Pulmonary artery endothelial cell (primary cell): ENCODE results near the gene CADPS. TPM values are rescaled to one million over a fixed set of nuclear protein-coding genes. Genes with fewer than 3 reads are reported as not detected.
"Not testable (repeated sequence)": the region's sequence is repeated elsewhere in the genome, so short reads cannot be mapped to it uniquely, and the experiment has no call there.

Source experiments
- DNase-seq: peaks from one replicate; pipeline ENCODE4 v3.0.0-alpha.2; 2011; ENCODE audit warnings: low read depth, low spot score
- total RNA-seq: library from RNA; depleted of rRNA; stranded (reverse); fragments of >200 nt; gene quantifications from 2 replicates; pipeline ENCODE4 v1.2.3, GENCODE V29; 2014

CADPS gene
- total RNA-seq, 1 donor from 2014 or later = not detected

- DNase-seq = peak; percentile 72
Observed at GRCh38 chr3:62601238-62602070, 273.8 kb downstream of the CADPS start.

- DNase-seq = no peak
Observed at GRCh38 chr3:62600033-62600432, 275.2 kb downstream of the CADPS start.

- no peak for DNase-seq
Observed at GRCh38 chr3:62597491-62597890, 277.7 kb downstream of the CADPS start.

DNA sequence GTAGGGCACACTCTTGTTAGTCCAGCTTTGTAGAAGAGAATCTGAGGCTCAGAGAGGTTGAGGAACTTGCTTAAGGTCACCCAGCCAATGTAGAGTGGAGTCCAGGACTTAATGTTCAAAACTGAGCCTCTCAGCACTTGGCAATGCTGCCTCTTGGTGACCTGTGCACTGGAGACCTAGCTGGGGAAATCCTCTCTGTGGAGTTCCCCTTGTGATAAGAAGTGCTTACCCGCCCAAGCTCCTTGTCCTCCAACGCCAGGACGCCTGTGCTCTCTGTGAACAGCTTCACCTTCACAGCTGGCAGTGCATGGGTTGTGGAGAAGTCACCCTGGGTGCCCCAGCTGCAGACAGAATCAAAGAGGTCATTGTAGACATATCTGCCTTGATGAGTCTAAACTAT lies 282.8 kb downstream of the CADPS start:
- DNase-seq = no peak

GRCh38 chr3:62589078-62589477 lies 286.1 kb downstream of the CADPS start:
- DNase-seq = no peak

- no peak for DNase-seq
Observed at GRCh38 chr3:62587579-62588031, 287.6 kb downstream of the CADPS start.

- DNase-seq = no peak
Observed at GRCh38 chr3:62587169-62587568, 288.0 kb downstream of the CADPS start.

DNA sequence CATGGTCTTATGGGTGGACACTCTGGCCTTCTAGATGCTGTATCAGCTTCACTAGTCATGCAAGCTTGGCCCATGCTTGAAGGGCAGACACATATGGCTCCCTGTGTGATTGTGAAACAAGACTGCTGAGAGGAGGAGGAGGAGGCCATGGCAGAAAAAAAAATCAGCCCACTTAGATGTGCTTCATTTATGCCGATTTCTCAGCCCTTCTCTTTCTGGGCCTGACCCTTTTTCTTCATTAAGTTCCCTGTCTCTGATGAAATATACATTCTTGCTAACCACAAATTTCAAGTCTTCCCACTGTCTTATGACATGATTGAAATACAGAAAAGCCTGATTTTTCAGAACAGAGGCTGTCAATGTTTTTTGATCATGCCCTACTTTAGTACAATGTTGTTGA lies 288.9 kb downstream of the CADPS start:
- no peak for DNase-seq

GRCh38 chr3:62585861-62586260 lies 289.4 kb downstream of the CADPS start:
- no peak for DNase-seq

DNA sequence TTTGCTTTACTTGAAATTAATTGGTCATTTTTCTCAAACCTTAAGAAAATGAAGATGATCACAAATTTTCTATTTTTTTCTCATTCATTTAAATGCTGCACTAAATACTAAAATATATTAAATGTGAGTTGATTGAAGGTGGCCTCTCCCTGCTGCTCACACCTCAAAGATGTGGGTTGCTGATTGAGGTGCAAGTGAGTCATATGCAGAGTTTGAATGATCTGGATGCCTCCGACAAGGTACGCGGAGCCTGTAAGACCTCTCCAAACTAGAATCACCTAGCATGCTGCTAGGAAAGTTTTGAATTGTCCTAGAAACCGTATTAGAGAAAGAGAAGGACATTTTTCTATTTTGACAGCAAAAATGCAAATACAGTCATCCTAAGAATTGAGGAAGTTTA lies 290.6 kb downstream of the CADPS start:
- no peak for DNase-seq

GRCh38 chr3:62582495-62583172 lies 292.6 kb downstream of the CADPS start:
- DNase-seq = no peak

GRCh38 chr3:62580485-62580884 lies 294.7 kb downstream of the CADPS start:
- DNase-seq = not testable (repeated sequence)

- no peak for DNase-seq
Observed at GRCh38 chr3:62577153-62577552, 298.1 kb downstream of the CADPS start.

- DNase-seq = no peak
Observed at GRCh38 chr3:62574266-62574898, 300.8 kb downstream of the CADPS start.

DNA sequence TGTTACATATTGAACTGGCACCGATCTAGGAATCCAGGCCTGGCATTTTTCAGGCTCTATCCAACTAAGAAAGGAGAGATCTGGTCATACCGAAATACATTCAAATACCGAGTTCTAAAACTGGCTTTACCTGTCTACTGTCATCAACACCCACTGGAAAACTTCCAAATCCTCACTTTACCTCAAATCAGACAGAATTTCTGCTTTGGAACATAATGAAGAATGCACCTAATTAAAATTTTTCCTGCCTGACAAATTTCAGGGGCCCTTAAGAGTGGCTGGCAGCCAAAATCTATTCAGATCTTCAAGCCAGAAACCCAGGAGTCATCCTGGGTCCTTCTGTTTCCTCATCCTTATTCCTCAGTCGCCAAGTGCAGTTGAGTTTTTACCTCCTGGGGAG lies 303.3 kb downstream of the CADPS start:
- no peak for DNase-seq

DNA sequence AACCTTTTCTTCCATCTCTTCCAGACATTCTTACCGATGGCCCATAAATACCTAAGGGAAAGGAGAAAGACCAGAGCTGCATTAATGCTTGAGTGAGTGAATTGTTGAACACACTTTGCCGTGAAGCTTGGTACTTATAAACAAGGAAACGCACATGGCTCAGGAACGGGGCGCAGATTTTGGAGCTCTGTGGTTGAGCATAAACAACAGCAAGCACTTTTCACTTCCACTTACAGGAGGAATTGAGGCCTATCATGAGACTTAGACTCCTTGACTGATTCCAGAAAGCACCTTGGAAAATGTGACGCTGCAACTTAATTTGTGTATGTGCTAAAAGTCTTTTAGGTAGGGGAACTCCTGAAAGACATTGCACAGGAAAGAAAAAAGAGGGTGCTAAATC lies 304.3 kb downstream of the CADPS start:
- DNase-seq = no peak

GRCh38 chr3:62569609-62570008 lies 305.6 kb downstream of the CADPS start:
- DNase-seq = no peak

GRCh38 chr3:62567097-62568021 lies 307.9 kb downstream of the CADPS start:
- DNase-seq = no peak

DNA sequence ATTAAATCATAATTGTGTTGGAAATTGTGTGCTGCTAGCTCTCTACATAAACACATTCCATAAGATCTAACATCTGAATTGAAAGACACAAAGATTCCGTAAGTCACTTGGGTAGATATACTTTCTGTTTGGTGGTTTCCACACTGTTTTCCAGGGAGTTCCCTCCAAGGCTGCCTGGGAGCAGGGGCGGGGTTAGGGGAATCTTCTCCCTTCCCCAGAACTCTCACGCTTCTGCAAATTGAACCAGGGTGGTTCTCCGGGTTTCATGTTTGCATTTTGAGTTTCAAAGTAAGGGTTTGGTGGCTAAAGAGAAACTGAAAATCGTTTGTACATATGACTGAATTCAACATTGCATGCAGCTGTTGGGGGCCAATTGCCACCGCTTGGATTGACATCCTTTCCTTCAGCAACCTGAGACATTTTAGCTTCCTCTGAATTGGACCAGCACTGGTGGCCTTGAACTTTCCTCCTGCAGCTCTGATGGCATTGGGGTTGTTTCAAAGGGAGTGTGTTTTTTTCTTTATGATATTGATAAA lies 309.1 kb downstream of the CADPS start:
- DNase-seq = no peak

- DNase-seq = no peak
Observed at GRCh38 chr3:62562596-62562995, 312.6 kb downstream of the CADPS start.

DNA sequence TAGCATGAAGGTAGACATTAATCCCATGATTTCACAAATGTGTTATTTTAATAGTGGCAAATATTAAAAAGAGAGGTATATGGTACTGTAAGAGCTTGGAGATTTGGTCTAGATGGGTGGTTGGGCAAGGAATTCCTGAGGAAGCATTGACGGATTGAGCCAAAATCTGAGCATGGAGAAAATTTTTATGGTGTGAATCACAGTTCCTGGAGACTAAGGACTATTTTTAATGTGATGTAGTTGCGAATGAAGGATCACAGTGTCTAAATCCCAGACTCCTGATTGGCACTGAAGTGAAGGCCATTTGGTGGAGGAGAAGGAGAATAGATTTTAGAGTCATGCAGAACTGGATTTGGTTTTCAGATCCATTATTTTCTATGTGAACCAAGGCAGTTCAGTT lies 313.2 kb downstream of the CADPS start:
- DNase-seq = peak; percentile 71
